NCI-H446 (cell line): ENCODE data around the gene GLT8D1.
"Not testable (repeated sequence)": the region's sequence is repeated elsewhere in the genome, so short reads cannot be mapped to it uniquely, and the experiment has no call there.

Source experiments
- DNase-seq, 2 experiments: peaks; one replicate each; lab custom pipeline; 2025; lab: John Stamatoyannopoulos, UW

GLT8D1 gene, protein sequence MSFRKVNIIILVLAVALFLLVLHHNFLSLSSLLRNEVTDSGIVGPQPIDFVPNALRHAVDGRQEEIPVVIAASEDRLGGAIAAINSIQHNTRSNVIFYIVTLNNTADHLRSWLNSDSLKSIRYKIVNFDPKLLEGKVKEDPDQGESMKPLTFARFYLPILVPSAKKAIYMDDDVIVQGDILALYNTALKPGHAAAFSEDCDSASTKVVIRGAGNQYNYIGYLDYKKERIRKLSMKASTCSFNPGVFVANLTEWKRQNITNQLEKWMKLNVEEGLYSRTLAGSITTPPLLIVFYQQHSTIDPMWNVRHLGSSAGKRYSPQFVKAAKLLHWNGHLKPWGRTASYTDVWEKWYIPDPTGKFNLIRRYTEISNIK

DNA sequence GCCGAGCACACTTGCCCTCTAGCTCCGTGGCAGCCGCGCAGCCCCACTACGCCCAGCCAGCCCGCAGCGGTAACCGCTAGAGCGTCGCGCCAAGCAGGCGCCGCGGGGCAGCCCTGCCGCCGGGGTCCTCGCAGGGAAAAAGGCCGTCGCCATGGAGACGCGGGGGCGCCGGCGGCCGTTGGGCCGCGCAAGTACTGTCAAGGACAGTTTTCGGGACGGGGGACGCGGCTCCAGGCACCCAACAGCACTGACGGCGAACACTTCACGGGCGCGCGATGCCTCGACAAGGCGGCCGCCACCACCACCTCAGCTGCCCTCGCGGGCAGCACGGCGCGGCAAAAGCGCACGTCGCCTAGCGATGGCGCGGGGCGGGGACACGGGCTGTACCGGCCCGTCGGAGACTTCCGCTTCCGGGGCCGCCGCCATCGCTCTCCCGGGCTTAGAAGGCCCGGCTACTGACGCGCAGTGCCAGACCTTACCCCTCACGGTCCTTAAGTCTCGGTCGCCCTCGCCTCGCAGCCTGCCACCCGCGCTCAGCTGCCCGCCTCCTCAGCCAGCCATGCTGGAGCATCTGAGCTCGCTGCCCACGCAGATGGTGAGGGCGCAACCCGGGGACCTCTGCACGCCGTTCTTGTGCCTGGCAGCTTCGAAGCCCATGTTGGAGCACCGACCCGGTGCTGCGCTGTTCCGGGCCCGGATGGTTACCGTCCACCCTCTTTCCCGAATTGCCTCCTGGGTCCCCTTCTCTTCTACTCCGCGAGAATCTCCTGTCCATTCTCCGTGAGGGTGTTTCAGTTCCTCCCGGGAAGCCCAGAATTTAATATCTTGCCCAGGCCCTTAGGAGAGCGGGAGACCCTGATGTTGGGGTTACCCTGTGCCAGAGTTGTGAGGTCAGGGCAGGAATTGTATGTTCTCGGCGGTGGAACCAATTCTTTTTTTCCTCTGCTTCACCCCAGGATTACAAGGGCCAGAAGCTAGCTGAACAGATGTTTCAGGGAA lies at the start of gene GLT8D1, which contains the start of gene SPCS1:
TSS of gene GLT8D1 (minus strand) at position 104 of the 999 bp plus-strand sequence. CDS start 5,331 bp downstream, outside the sequence.
TSS of gene SPCS1 (plus strand) at position 419 of the 999 bp plus-strand sequence. CDS start at position 560, 141 bp downstream.
- DNase-seq: peak; percentile 40 to 74

DNA sequence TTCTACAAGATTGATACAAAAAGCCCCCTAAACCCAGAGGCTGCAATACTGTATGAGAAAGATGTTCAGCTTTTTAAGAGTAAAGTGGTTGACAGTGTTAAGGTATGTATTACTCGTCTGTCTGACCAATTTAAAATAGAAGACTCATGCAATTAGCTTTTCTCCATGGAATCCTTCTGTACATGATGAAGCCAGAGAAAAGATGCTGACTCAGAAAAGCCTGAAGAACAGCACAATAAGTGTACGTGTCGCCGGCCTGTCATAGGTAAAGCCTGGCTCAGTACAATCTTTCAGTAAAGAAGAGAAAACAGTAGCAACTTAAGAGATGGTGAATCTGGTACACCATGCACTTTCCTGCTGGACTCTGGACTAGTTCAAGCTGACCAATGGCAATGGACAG lies 48.8 kb upstream of the GLT8D1 start:
- DNase-seq: no peak

DNA sequence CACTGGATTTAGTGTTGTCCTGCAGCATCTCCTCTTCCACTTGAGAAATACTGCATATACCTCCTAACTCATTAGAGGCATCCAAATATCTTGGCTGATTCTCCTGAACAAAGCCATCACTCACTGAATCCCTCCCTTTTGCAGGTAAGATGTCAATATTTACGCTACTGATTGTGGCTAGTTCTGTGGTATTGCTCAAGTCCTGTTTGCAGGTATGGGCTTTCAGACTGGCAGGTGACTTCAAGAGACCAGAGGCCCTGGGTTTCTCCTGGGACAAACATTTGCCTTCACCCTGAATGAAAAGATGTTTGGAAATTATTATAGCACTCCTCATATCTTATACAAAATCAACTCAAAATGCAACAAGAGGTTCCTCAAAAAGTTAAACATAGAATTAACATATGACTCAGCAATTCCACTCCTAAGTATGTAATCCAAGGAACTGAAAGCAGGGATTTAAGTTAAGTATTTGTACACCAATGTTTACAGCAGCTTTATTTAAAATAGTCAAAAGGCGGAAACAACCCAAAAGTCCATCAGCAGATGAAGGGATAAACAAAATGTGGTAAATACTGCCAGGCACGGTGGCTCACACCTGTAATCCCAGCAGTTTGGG lies 46.6 kb upstream of the GLT8D1 start:
- no peak for DNase-seq

DNA sequence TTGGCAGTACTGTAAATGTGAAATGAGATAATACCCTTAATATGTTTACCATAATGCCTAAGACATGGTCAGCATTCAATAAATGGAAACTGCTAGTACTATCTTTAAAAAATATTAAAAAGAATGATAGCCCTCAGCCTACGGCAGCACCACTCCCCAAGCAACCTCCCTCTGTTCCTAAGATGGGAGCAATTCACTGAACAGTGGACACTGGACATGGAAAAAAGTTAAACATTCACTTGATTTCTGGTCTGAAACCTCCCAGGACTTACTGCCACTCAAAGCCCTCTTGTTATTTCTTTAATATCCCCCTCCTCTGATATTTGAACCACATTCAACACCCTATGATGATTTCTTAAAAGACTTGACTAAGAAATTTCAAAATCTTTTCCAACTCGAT lies 38.1 kb upstream of the GLT8D1 start:
- DNase-seq: no peak

DNA sequence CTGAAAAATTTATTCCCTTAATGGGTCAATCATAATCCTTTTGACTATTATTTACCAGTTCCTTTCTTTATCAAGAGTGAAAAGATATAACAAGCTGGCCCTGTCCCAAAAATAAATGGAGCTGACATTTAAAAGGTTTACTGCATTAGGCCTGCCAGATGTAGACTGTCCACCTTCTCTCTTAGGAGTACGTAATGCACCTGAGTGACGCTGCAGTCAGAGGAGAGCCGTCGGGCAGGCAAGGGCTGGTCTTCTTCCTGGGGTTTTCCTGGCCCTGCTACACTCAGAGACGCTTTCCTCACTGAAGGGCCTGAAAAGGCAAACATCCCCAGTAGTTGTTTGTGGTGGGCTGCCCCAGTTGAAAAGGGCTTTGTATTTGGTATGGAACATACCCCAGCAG lies 37.6 kb upstream of the GLT8D1 start:
- DNase-seq: no peak

DNA sequence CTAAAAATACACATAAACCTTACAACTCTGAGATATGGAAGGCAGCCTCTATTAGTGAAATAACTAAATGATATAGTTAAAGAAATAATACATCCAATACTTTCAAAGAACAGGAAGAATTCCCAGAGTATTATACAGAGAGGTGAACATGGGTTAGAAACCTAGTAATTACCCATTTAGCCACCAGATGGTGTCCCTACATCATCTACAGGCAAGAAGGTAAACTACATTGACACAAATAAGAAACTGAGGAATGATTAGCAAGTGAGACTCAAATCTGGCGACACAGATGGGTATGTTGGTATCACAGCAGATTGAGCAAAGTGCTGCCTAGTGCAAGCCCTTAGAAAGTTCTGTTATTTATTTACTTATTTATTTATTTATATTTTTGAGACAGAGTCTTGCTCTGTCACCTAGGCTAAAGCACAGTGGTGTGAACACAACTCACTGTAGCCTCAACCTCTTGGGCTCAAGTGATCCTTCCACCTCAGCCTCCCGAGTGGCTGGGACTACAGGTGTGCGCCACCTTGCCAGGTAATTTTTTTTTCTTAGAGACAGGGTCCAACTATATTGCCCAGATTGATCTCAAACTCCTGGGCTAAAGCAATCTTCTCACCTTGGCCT lies 36.9 kb upstream of the GLT8D1 start:
- peak in 1 of 2 experiments; percentile 2 for DNase-seq

DNA sequence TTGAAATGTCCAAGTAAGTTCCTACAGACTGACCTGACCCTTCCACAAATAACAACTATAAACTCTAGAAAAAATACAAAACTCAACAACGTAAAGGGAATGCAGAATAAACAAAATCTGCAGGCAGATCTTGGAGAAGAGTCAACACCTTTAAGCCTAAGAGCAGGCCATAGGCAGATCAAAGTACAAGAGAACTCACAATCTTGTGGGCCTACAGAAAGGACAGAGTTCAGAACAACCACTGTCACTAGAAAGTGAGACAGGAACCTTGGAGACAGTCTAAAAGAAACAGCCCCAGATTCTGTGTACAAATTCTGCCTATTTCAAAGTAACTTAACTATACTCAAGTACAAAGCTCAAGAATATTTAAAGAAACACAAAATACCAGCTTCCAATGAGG lies 34.1 kb upstream of the GLT8D1 start:
- no peak for DNase-seq

DNA sequence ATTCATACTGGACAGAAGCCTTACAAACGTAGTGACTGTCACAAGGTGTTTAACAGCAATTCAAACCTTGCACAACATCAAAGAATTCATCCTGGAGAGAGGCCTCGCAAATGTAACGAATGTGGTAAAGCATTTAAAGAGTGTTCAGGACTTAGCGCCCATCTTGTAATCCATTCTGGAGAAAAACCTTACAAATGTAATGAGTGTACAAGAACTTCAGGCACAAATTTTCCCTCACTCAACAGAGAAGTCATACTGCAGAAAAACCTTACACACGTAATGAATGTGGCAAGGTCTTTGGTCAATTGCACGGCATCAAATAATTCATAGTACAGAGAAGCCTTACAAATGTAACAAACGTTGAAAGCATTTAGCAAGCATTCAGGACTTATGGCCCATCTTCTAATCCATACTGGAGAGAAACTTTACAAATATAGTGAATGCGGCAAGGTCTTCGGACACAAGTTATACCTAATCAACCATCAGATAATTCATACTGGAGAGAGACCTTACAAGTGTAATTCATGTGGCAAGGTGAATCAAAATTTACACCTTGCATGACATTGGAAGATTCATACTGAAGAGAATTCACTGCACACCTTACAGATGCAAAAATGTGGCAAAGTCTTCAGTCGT lies 27.8 kb upstream of the GLT8D1 start:
- DNase-seq: no peak

DNA sequence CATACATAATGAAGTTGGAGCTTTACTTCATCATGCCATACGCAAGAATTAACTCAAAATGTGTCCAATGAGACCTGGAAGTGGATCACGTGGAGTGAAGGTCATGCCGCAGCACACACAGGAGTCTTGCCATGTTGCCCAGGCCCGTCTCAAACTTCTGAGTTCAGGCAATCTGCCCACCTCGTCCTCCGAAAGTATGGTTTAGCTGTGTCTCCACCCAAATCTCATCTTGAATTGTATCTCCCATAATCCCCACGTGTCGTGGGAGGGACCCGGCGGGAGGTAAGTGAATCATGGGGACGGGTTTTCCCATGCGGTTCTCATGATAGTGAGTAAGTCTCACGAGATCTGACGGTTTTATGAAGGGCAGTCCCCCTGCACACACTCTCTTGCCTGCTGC lies 26.0 kb upstream of the GLT8D1 start:
- DNase-seq: no peak

DNA sequence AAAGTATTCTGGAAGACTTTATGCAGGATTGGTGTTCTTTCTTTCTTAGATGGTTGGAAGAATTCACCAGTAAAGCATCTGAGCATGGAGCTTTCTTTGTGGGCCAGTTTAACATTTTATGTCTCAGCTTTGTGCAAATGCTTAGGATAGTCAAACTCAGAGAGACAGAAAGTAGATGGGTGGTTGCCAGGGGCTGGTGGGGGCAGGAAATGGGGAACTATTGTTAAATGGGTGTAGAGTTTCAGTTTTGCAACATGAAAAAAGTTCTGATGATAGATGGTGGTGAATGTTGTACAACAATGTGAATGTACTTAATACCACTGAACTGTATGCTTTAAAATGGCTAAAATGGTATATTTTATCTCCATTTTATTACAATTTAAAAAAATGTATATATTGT lies 25.1 kb upstream of the GLT8D1 start:
- DNase-seq: no peak

DNA sequence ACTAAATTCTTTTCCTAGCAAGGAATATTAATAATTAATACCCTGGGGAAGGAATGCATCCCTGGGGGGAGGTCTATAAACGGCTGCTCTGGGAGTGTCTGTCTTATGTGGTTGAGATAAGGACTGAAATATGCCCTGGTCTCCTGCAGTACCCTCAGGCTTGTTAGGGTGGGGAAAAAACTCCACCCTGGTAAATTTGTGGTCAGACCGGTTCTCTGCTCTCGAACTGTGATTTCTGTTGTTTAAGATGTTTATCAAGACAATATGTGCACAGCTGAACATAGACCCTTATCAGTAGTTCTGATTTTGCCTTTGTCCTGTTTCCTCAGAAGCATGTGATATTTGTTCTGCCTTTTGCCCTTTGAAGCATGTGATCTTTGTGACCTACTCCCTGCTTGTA lies 23.2 kb upstream of the GLT8D1 start:
- DNase-seq: not testable (repeated sequence)

DNA sequence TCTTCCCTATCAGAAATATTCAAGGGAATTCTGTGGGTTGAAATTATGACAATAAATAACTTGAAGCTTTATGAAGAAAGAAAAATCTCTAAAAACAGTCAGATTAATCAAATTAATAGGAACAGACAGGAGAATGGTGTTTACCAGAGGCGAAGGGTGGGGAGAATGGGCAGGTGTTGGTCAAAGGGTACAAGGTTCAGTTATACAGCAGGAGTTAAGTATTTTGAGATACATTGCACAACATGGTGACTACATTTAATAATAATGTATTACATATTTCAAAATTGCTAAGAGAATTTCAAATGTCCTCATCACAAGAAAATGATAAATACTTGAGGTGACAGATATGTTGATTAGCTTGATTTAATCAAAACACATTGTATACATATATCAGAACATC lies 18.9 kb upstream of the GLT8D1 start:
- no peak for DNase-seq

DNA sequence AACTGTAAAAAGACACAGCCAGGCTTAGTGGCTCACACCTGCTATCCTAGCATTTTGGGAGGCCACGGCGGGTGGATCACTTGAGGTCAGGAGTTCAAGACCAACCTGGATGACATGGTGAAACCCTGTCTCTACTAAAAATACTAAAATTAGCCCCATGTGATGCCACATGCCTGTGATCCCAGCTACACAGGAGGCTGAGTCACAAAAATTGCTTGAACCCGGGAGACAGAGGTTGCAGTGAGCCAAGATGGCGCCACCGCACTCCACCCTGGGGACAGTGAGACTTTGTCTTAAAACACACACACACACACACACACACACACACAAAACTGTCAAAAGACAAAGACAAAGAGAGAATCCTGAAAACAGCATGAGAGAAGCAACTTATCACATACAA lies 18.3 kb upstream of the GLT8D1 start:
- no peak for DNase-seq

DNA sequence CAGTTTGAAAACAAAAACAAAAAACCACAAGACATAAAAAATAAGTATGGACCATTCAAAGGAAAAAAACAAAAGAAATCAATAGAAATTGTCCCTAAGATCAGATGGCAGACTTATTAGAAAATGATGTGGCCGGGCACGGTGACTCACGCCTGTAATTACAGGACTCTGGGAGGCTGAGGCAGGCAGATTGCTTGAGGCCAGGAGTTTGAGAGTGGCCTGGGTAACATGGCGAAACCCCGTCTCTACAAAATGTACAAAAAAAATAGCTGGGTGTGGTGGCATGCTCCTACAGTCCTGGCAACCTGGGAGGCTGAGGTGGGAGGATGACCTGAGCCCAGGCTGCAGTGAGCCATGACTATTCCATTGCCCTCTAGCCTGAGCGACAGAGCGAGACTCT lies 16.9 kb upstream of the GLT8D1 start:
- no peak for DNase-seq

DNA sequence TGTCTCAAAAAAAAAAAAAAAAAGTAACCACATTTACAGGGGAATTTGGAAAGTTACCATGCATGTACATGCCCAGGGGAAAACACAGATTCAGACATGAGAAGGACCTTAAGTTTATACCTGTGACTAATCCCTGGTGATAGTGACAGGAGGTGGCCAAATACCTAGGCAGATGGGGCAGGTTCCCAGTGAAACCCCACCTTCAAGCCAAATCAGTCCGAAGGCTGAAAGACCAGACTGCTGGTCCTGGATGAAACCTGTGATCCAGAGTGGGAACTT lies 16.1 kb upstream of the GLT8D1 start:
- DNase-seq: no peak

DNA sequence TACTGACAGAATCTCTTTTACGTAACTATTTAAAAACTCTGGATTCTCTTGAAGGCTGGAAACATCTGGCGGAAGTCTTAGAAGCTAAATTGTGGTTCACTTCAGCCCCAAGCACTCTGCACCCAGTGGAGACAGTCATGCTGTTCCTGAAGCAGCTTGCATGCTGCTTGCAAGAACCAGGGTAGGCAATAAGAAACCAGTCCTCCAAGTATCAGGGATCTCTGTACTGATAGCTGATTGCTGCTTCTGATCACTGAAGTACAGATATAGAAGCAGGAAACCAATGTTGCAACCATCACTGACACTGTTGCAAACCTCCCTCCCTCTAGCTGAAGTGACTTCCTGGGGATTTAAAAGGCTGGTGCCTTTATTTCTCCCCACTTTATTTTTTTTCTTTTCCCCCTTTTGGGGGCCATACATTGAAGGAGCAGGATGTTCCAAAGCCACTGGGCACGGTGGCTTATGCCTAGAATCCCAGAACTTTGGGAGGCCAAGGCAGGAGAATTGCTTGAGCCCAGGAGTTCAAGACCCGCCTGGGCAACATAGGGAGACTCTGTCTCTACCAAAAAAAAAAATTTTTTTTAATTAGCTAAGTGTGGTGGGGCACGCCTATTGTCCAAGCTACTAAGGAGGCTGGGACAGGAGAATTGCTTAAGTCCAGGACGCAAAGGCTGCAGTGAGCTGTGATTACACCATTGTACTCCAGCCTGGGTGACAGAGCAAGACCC lies 15.6 kb upstream of the GLT8D1 start:
- no peak for DNase-seq

DNA sequence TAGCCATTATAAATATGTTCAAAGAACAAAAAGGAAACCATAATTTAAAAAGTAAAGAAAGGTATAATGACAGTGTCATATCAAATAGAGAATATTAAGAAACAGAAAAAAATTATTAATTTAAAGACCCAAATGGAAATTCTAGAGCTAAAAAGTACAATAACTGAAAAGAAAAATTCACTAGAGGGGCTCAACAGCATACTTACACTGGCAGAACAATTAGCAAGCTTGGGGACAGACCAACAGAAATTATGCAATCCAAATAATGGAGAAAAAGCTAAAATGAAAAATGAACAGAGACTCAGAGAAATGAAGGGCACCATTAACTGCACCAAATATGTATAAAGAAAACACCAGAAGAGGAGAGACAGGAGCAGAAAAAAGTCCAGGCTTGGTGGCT lies 14.0 kb upstream of the GLT8D1 start:
- DNase-seq: no peak

DNA sequence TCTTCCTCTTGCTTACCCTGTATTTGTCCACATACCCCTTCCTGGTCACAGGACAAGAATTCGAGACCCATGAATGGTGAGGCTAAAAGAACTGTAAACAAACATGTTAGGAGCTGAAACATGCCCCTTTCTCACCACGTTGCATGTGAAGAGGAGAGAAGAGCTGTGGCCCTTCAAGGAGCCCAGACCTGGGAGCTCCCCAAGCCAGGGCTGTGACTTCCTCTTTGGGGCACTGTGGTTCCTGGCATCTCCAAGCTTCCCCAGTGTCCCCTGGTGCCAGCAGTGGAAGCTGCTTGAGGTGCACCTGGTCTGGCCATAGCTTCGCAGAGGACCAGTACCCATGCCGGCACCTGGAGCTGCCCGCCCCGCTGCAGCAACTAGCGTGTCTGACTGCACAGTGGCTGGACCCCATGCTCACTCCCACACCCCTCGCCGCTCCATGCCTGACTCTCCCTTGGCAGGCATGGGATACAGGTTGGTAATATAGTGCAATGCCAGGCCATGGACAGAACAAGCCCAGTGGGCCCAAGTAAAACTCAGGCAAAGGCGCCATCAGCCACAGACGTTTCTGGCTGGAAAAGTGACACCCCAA lies 10.2 kb upstream of the GLT8D1 start:
- DNase-seq: no peak

DNA sequence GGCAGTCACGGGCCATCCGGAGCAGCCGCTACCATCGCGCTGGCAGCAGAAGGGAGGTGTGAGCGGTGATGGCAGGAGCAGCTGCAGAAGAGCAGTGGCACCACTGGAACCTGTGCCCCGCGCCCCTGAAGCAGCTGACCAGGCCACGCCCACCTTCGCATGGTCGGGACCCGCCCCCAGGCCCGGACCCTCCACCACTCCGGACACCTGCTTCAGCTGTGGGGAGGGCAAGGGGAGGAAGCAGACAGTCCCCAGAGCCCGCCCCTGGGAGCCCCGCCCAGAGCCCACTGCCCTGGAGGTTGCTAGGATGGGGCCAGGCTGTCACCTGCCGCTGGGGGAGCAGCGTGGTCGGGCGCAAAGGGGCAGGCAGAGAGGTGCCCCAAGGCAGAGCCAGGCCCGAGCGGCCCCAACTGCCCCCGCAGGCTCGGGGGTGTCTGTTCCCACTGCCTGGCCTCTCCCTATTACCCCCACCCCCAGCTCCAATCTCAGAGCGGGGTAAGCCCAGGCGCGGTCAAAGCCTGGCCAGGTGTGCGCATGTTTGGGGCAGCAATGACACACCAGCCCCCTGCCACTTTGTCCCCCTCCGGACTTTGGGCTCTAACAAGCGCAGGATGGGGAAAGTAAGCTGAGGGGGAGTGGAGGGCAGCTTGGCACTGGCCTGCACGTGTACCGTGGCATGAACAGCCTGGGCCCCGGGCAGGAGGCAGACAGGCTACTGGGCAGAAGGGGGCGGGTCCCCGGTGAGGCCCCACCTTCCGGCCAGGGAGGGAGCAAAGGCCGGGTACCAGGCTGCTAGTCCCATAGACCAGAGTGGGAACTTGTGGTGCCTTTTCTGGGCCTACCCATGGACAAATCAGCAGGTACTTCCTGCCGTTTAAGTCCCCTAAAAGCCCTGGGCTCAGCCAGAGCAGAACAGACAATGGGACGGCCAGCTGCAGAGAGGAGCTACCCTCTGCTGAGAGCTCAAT lies 9.0 kb upstream of the GLT8D1 start:
- DNase-seq: no peak
